Lung (tissue), 12 donors: ENCODE results near the gene OSBPL2. TPM values are rescaled to one million over a fixed set of nuclear protein-coding genes. Genes with fewer than 3 reads are reported as not detected.

Experiments used
- ATAC-seq: fragments of 200-7000 bp; cut with Tn5 transposase; one replicate; pipeline ENCODE4 v1.9.1; 2020; ENCODE audit warnings: moderate number of reproducible peaks; ENCODE audit not compliant: insufficient read depth, low FRiP score
- DNase-seq, 3 donors: peaks; one replicate each; pipeline ENCODE4 v3.0.0-alpha.2; 2013 to 2017
- H3K27ac ChIP-seq, 2 donors: one replicate each; pipeline ENCODE4 v1.5.1; 2013; ENCODE audit warnings: mild to moderate bottlenecking in 2 of 2, moderate library complexity in 2 of 2, control low read depth in 1 of 2, inconsistent platforms in 1 of 2, low read depth in 1 of 2, low read length in 1 of 2
- H3K27me3 ChIP-seq, 3 donors: one replicate each; pipeline ENCODE4 v1.5.1; 2013; ENCODE audit warnings: low read length in 2 of 3; ENCODE audit not compliant: control insufficient read depth in 3 of 3, insufficient read depth in 3 of 3
- H3K36me3 ChIP-seq, 4 donors: one replicate each; pipeline ENCODE4 v1.5.1; 2013; ENCODE audit warnings: low read length in 4 of 4, mild to moderate bottlenecking in 1 of 4, moderate library complexity in 1 of 4; ENCODE audit not compliant: control insufficient read depth in 4 of 4, insufficient read depth in 4 of 4
- H3K4me1 ChIP-seq, 5 donors: one replicate each; pipeline ENCODE4 v1.5.1; 2013; ENCODE audit warnings: low read length in 5 of 5, mild to moderate bottlenecking in 2 of 5, moderate library complexity in 1 of 5; ENCODE audit not compliant: control insufficient read depth in 5 of 5, insufficient read depth in 5 of 5
- H3K4me3 ChIP-seq: one replicate; pipeline ENCODE4 v1.5.1; 2013; ENCODE audit warnings: mild to moderate bottlenecking, control low read depth, moderate library complexity
- H3K9ac ChIP-seq, 2 donors: one replicate each; pipeline ENCODE4 v1.5.1; 2013; ENCODE audit warnings: low read length in 2 of 2, control low read depth in 1 of 2; ENCODE audit not compliant: insufficient read depth in 1 of 2
- H3K9me3 ChIP-seq, 4 donors: one replicate each; pipeline ENCODE4 v1.5.1; 2013; ENCODE audit warnings: low read length in 3 of 4, mild to moderate bottlenecking in 1 of 4, moderate library complexity in 1 of 4; ENCODE audit not compliant: control insufficient read depth in 4 of 4, insufficient read depth in 3 of 4
- CTCF ChIP-seq: IDR thresholded peaks from 2 replicates; pipeline ENCODE4 v1.5.1; 2012; ENCODE audit warnings: mild to moderate bottlenecking; ENCODE audit errors: control extremely low read depth, extremely low read depth
- WGBS, 2 donors: extraction: QIAGEN DNeasy Blood & Tissue Kit; methylation state at CpG; one replicate each; pipeline ENCODE4 v1.1.7; 2013; 5-methylcytosine and 5-hydroxymethylcytosine counted together
- polyA plus RNA-seq, 2 donors: library from polyadenylated mRNA; stranded (reverse); fragments of 200-250 nt; gene quantifications; one replicate each; pipeline ENCODE4 v1.2.1, GENCODE V29; 2013
- total RNA-seq, 2 donors: library from RNA; depleted of rRNA in 1 of 2; stranded (reverse); fragments of >200 nt in 1 of 2; gene quantifications; one replicate each; pipeline ENCODE4 v1.2.1, GENCODE V29; 2014 to 2021
- donor health status: control.
- donor health status: control.
- donor health status: Bipolar disorder and iron deficiency.
- donor health status: healthy.
- donor health status: DM: yes; HTN: yes; CAD: no.

OSBPL2 gene
- total and polyA plus RNA-seq, 4 donors, result 13.2 to 48.0 (median 27.7) TPM

- Histone ChIP-seq H3K36me3 (peaks cover 0 to 86% (median 5%) of the 10 kb centered on the region in 4 donors), H3K4me1 (no peaks in the 10 kb centered on the region), H3K9me3 (no peaks in the 10 kb centered on the region), H3K9ac (no peak overlapping the region), H3K27me3 (no peaks in the 10 kb centered on the region), H3K27ac (no peak overlapping the region), H3K4me3 (no peak overlapping the region)
- no peak for TF ChIP-seq CTCF
- ATAC-seq (no peak), DNase-seq (no peak)
- 86 to 92% methylated on average over 33 to 37 of the region's 37 CpGs for WGBS, 2 donors
Measured at GRCh38 chr20:62333820-62334595, 95.7 kb downstream of the OSBPL2 start.

- WGBS, 2 donors, result 91 to 94% methylated on average over 13 of the region's 13 CpGs
- ATAC-seq, result no peak
Measured at GRCh38 chr20:62334881-62335280, 96.6 kb downstream of the OSBPL2 start.

GRCh38 chr20:62335532-62335931, 97.2 kb downstream of the OSBPL2 start:
- no peak overlapping the region for H3K9ac ChIP-seq
- TF ChIP-seq CTCF, result no peak
- no peaks in the 10 kb centered on the region for H3K9me3 ChIP-seq
- 95 to 98% methylated on average over 6 of the region's 6 CpGs for WGBS, 2 donors
- no peaks in the 10 kb centered on the region for H3K27me3 ChIP-seq
- DNase-seq, result no peak
- H3K36me3 ChIP-seq, result peaks cover 0 to 78% (median 7%) of the 10 kb centered on the region in 4 donors
- no peak for ATAC-seq
- no peak overlapping the region for H3K27ac ChIP-seq
- H3K4me3 ChIP-seq, result no peak overlapping the region
- no peaks in the 10 kb centered on the region for H3K4me1 ChIP-seq

More at GRCh38 chr20:62334881-62335280, 96.6 kb downstream of the OSBPL2 start:
- Histone ChIP-seq H3K9ac (no peak overlapping the region), H3K4me3 (no peak overlapping the region), H3K27me3 (no peaks in the 10 kb centered on the region), H3K4me1 (no peaks in the 10 kb centered on the region), H3K36me3 (peaks cover 0 to 80% (median 7%) of the 10 kb centered on the region in 4 donors), H3K27ac (no peak overlapping the region), H3K9me3 (no peaks in the 10 kb centered on the region)
- no peak for TF ChIP-seq CTCF
- no peak for DNase-seq

- Histone ChIP-seq H3K4me3 (no peak overlapping the region), H3K27me3 (no peaks in the 10 kb centered on the region), H3K36me3 (peaks cover 0 to 72% (median 7%) of the 10 kb centered on the region in 4 donors), H3K9ac (no peak overlapping the region), H3K9me3 (no peaks in the 10 kb centered on the region), H3K27ac (no peak overlapping the region), H3K4me1 (no peaks in the 10 kb centered on the region)
- WGBS, 2 donors, result 82 to 86% methylated on average over 11 of the region's 11 CpGs
- DNase-seq (no peak), ATAC-seq (no peak)
- no peak for TF ChIP-seq CTCF
Measured at GRCh38 chr20:62336329-62336728, 98.0 kb downstream of the OSBPL2 start.
